IMR-90 (cell line): ENCODE data around the gene NTNG2. TPM values are rescaled to one million over a fixed set of nuclear protein-coding genes. Genes with fewer than 3 reads are reported as not detected.

Experiments
- ATAC-seq: fragments of 200-7000 bp; cut with Tn5 transposase; 2 replicates; pipeline ENCODE4 v1.9.1; 2020; ENCODE audit warnings: low read depth, mild to moderate bottlenecking, moderate library complexity
- BruUV-seq: library from RNA; stranded (reverse); fragments of 400-500 nt; replicated peaks from 2 replicates; lab custom pipeline; 2021; lab: Mats Ljungman, UMichigan
- CTCF ChIA-PET: fragments of 300-600 bp; formaldehyde crosslinking; extraction: SDS; loops from one replicate; lab custom pipeline; 2021; ENCODE audit warnings: antibody characterized with exemption; lab: Yijun Ruan, JAX
- POLR2A ChIA-PET: fragments of 300-600 bp; sonication (Branson Sonifier 250); formaldehyde crosslinking; loops from one replicate; lab custom pipeline; 2022; ENCODE audit warnings: antibody characterized with exemption; ENCODE audit not compliant: unreplicated experiment; lab: Charles Lee
- DNase-seq: peaks from one replicate; pipeline ENCODE4 v3.0.0; 2013
- H2AFZ ChIP-seq: replicated peaks from 2 replicates; pipeline ENCODE3; 2013; ENCODE audit warnings: low read length, mild to moderate bottlenecking; ENCODE audit not compliant: poor library complexity
- H2AK5ac ChIP-seq: 2 replicates; pipeline ENCODE4 v1.6.1; 2013; ENCODE audit warnings: low read depth, low read length, inconsistent platforms
- H2AK9ac ChIP-seq: replicated peaks from 2 replicates; pipeline ENCODE3; 2013; ENCODE audit warnings: mild to moderate bottlenecking, low read depth, low read length, moderate library complexity; ENCODE audit not compliant: poor library complexity
- H2BK120ac ChIP-seq: 2 replicates; pipeline ENCODE4 v1.6.1; 2013; ENCODE audit warnings: low read depth, low read length, inconsistent platforms
- H2BK15ac ChIP-seq: 3 replicates; pipeline ENCODE4 v1.6.1; 2013; ENCODE audit warnings: low read depth, low read length, inconsistent platforms
- H2BK20ac ChIP-seq: 2 replicates; pipeline ENCODE4 v1.6.1; 2013; ENCODE audit warnings: low read depth, mild to moderate bottlenecking, inconsistent platforms, low read length, moderate library complexity
- H2BK5ac ChIP-seq: 2 replicates; pipeline ENCODE4 v1.6.1; 2013; ENCODE audit warnings: mild to moderate bottlenecking, low read depth, low read length, inconsistent platforms; ENCODE audit not compliant: poor library complexity, severe bottlenecking
- H3K14ac ChIP-seq: replicated peaks from 2 replicates; pipeline ENCODE4 v1.6.1; 2013; ENCODE audit warnings: low read depth, low read length, inconsistent platforms
- H3K18ac ChIP-seq: 2 replicates; pipeline ENCODE4 v1.6.1; 2013; ENCODE audit warnings: low read depth, low read length, control low read depth
- H3K23ac ChIP-seq: 2 replicates; pipeline ENCODE4 v1.6.1; 2013; ENCODE audit warnings: low read depth, low read length, inconsistent platforms
- H3K27ac ChIP-seq: 2 replicates; pipeline ENCODE4 v1.5.1; 2013; ENCODE audit warnings: mild to moderate bottlenecking, control low read depth, low read length; ENCODE audit not compliant: insufficient read depth
- H3K27me3 ChIP-seq: 2 replicates; pipeline ENCODE4 v1.6.1; 2013; ENCODE audit warnings: low read length; ENCODE audit not compliant: control insufficient read depth, insufficient read depth
- H3K36me3 ChIP-seq: 2 replicates; pipeline ENCODE4 v1.6.1; 2013; ENCODE audit warnings: low read length, mixed read lengths; ENCODE audit not compliant: control insufficient read depth, insufficient read depth
- H3K4ac ChIP-seq: 2 replicates; pipeline ENCODE4 v1.6.1; 2013; ENCODE audit warnings: low read depth, low read length, inconsistent platforms
- H3K4me1 ChIP-seq: 2 replicates; pipeline ENCODE4 v1.6.1; 2013; ENCODE audit warnings: low read length, mixed read lengths; ENCODE audit not compliant: control insufficient read depth, insufficient read depth
- H3K4me2 ChIP-seq: 2 replicates; pipeline ENCODE4 v1.6.1; 2013; ENCODE audit warnings: low read depth, mild to moderate bottlenecking, control low read depth, low read length, moderate library complexity
- H3K4me3 ChIP-seq: 2 replicates; pipeline ENCODE4 v1.5.1; 2013; ENCODE audit warnings: low read depth, mild to moderate bottlenecking, control low read depth, low read length, moderate library complexity; ENCODE audit not compliant: insufficient read depth
- H3K56ac ChIP-seq: 2 replicates; pipeline ENCODE4 v1.6.1; 2013; ENCODE audit warnings: low read length, inconsistent platforms; ENCODE audit not compliant: insufficient read depth; ENCODE audit errors: extremely low read depth
- H3K79me1 ChIP-seq, 2 experiments: 2 replicates each; pipeline ENCODE4 v1.6.1; 2013; ENCODE audit warnings: low read length in 2 of 2, inconsistent platforms in 1 of 2, low read depth in 1 of 2
- H3K9ac ChIP-seq: 2 replicates; pipeline ENCODE4 v1.6.1; 2013; ENCODE audit warnings: low read depth, low read length, control low read depth
- H3K9me1 ChIP-seq: 2 replicates; pipeline ENCODE4 v1.6.1; 2013; ENCODE audit warnings: low read length, inconsistent platforms; ENCODE audit not compliant: insufficient read depth
- H3K9me3 ChIP-seq: 2 replicates; pipeline ENCODE4 v1.6.1; 2013; ENCODE audit warnings: low read length; ENCODE audit not compliant: control insufficient read depth, insufficient read depth
- H4K20me1 ChIP-seq: 2 replicates; pipeline ENCODE4 v1.6.1; 2013; ENCODE audit warnings: low read length, inconsistent platforms; ENCODE audit not compliant: insufficient read depth
- H4K5ac ChIP-seq: 2 replicates; pipeline ENCODE4 v1.6.1; 2013; ENCODE audit warnings: mild to moderate bottlenecking, low read depth, low read length, control low read depth
- H4K8ac ChIP-seq, 2 experiments: 2 replicates each; pipeline ENCODE4 v1.6.1; 2013; ENCODE audit warnings: low read depth in 2 of 2, low read length in 2 of 2, control low read depth in 1 of 2, inconsistent platforms in 1 of 2
- H4K91ac ChIP-seq: 2 replicates; pipeline ENCODE4 v1.6.1; 2013; ENCODE audit warnings: low read depth, low read length, inconsistent platforms; ENCODE audit not compliant: insufficient read depth
- BHLHE40 ChIP-seq: fragments of 150-350 bp; IDR thresholded peaks from 2 replicates; pipeline ENCODE4 v1.6.1; 2016; ENCODE audit warnings: mild to moderate bottlenecking, low read depth, low read length
- CEBPB ChIP-seq: IDR thresholded peaks from 2 replicates; pipeline ENCODE4 v1.6.1; 2012; ENCODE audit warnings: low read depth, low read length, improper control_type of control experiment
- CHD1 ChIP-seq: IDR thresholded peaks from 2 replicates; pipeline ENCODE4 v1.6.1; 2012; ENCODE audit warnings: low read depth, low read length, improper control_type of control experiment
- FOS ChIP-seq: fragments of 150-350 bp; IDR thresholded peaks from 2 replicates; pipeline ENCODE4 v1.6.1; 2016; ENCODE audit warnings: low read depth, low read length
- MAFK ChIP-seq: IDR thresholded peaks from 2 replicates; pipeline ENCODE4 v1.6.1; 2012; ENCODE audit warnings: low read depth, low read length, improper control_type of control experiment
- MAZ ChIP-seq: IDR thresholded peaks from 2 replicates; pipeline ENCODE4 v1.6.1; 2012; ENCODE audit warnings: low read depth, mild to moderate bottlenecking, low read length, improper control_type of control experiment, moderate library complexity, borderline replicate concordance
- MXI1 ChIP-seq: IDR thresholded peaks from 2 replicates; pipeline ENCODE4 v1.6.1; 2012; ENCODE audit warnings: low read depth, mild to moderate bottlenecking, low read length, moderate library complexity, borderline replicate concordance
- NFE2L2 ChIP-seq: fragments of 150-350 bp; IDR thresholded peaks from 2 replicates; pipeline ENCODE4 v1.6.1; 2016; ENCODE audit warnings: low read depth, mild to moderate bottlenecking, low read length
- POLR2A ChIP-seq: IDR thresholded peaks from 2 replicates; pipeline ENCODE4 v1.6.1; 2012; ENCODE audit warnings: mild to moderate bottlenecking, low read depth, low read length
- RAD21 ChIP-seq: IDR thresholded peaks from 2 replicates; pipeline ENCODE4 v1.6.1; 2012; ENCODE audit warnings: low read length, improper control_type of control experiment
- RCOR1 ChIP-seq: IDR thresholded peaks from 2 replicates; pipeline ENCODE4 v1.6.1; 2012; ENCODE audit warnings: mild to moderate bottlenecking, low read length, improper control_type of control experiment; ENCODE audit not compliant: insufficient replicate concordance
- RFX5 ChIP-seq: IDR thresholded peaks from 2 replicates; pipeline ENCODE4 v1.8.0; 2012; ENCODE audit warnings: low read depth, mild to moderate bottlenecking, low read length, moderate library complexity
- SMC3 ChIP-seq: fragments of 150-350 bp; IDR thresholded peaks from 2 replicates; pipeline ENCODE4 v1.6.1; 2016; ENCODE audit warnings: low read depth, mild to moderate bottlenecking, antibody characterized with exemption, low read length, moderate library complexity
- WGBS, 2 experiments: methylation state at CpG; one replicate each; pipeline versions ENCODE4 v1.1.5 to v1.1.7; 2013; ENCODE audit warnings: missing lambda C conversion rate in 2 of 2; ENCODE audit not compliant: insufficient read length in 1 of 2; ENCODE audit errors: extremely low coverage in 2 of 2; 5-methylcytosine and 5-hydroxymethylcytosine counted together
- dilution Hi-C: fragments of 300-500 bp; cut with HindIII; formaldehyde crosslinking; loops from one replicate; pipeline ENCODE4 v1.14.3; 2018; ENCODE audit warnings: low sequenced_read_pairs; ENCODE audit not compliant: unreplicated experiment
- in situ Hi-C: fragments of 300-500 bp; cut with MboI; formaldehyde crosslinking; loops from 3 replicates; pipeline ENCODE4 v1.14.3; 2019; ENCODE audit warnings: low sequenced_read_pairs, inconsistent platforms, mixed read lengths
- intact Hi-C: fragments of 100-400 bp; cut with micrococcal nuclease; formaldehyde crosslinking; loops from 2 replicates; pipeline ENCODE4 v1.10.0; 2022
- polyA plus RNA-seq, 3 experiments: library from polyadenylated mRNA; depleted of rRNA; stranded (reverse); fragments of >200 nt; gene quantifications; 2 replicates each; pipeline ENCODE4 v1.2.3, GENCODE V29; 2012; ENCODE audit warnings: low replicate concordance in 1 of 3
- total RNA-seq: library from RNA; depleted of rRNA; stranded (reverse); fragments of >200 nt; gene quantifications from 2 replicates; pipeline ENCODE4 v1.2.3, GENCODE V29; 2012
- TF ChIP-seq, protein P1 (sequence below): conservative IDR thresholded peaks from 2 replicates; pipeline ENCODE4 v1.5.1; 2012; ENCODE audit warnings: mild to moderate bottlenecking, low read depth, low read length, improper control_type of control experiment
- TF ChIP-seq, protein P2 (sequence below): fragments of 150-350 bp; IDR thresholded peaks from 2 replicates; pipeline ENCODE4 v1.6.1; 2016; ENCODE audit warnings: low read depth, mild to moderate bottlenecking, low read length, moderate library complexity, borderline replicate concordance
- TF ChIP-seq, protein P3 (sequence below): fragments of 150-350 bp; IDR thresholded peaks from 2 replicates; pipeline ENCODE4 v1.6.1; 2017; ENCODE audit warnings: mild to moderate bottlenecking, antibody characterized with exemption, low read length, low read depth

The NTNG2 gene
- total and polyA plus RNA-seq, 2 of the 4 experiments (the other 2 are of a cell fraction): 0.54 to 0.84 TPM

DNA sequence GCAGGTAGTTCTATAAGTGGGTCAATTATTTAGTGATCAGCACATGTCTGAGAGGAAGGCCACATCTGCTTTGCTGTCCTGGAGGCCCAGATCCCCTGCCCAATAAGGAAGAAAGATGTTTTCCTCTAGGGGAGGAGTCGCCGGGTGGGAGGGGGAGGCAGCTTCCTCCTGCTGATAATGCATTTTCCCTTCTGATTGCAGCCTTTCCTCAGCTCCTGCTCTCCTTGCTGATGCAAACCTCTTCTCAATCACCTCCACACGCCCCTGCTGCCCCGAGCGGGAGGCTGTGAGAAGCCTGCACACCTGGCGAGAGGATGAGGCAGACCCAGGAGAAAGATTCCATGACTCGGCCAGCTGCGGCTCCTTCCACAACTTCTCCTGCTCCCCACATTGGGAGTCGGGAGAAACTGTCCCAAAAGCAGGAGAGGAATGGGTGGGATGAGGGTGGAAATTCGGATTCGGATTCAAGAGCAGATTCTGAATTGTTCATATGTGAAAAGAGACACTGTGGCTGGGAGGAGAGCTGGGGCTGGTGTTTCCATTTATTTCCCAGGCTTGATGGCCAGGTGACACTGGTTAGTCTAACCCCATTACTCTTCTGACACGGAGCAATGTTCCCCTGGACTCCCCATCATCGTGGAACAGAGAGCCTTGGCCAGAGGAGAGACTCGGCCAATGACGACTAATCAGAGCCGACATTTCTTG, 6.8 kb upstream of the NTNG2 start:
- Histone ChIP-seq H2BK20ac (no peak overlapping the region), H3K27me3 (peaks cover 93% of the 10 kb centered on the region), H3K9ac (no peak overlapping the region), H4K91ac (no peak overlapping the region), H3K4me3 (no peak overlapping the region), H2BK120ac (no peak overlapping the region), H2AK9ac (no peak overlapping the region), H4K20me1 (no peaks in the 10 kb centered on the region; the same call in 1 of the 2 replicates), H3K27ac (no peak overlapping the region), H3K9me1 (no peaks in the 10 kb centered on the region), H3K9me3 (no peaks in the 10 kb centered on the region), H3K4me2 (no peak overlapping the region), H3K4me1 (no peaks in the 10 kb centered on the region), H4K5ac (no peak overlapping the region), H3K79me1 (no peaks in the 10 kb centered on the region), H3K23ac (no peak overlapping the region), H3K4ac (no peak overlapping the region), H2BK15ac (no peak overlapping the region), H3K18ac (no peak overlapping the region), H2BK5ac (no peak overlapping the region), H3K14ac (no peak overlapping the region), H3K56ac (no peak overlapping the region), H3K36me3 (no peaks in the 10 kb centered on the region), H2AFZ (no peak overlapping the region), H4K8ac (no peak overlapping the region), H2AK5ac (no peak overlapping the region)
- CTCF ChIA-PET: no interaction called here
- POLR2A ChIA-PET: no interaction called here
- ATAC-seq (no peak), DNase-seq (no peak)
- dilution Hi-C loops: no loop called here
- no TSS peak for BruUV-seq
- in situ Hi-C loops: no loop called here
- 45% methylated on average over 2 of the region's 16 CpGs; no CpG with 5 or more reads in 1 of the 2 experiments for WGBS, 2 experiments
- intact Hi-C loops: no loop called here
- TF ChIP-seq RCOR1 (no peak), SMC3 (no peak), CHD1 (no peak), MAZ (no peak), POLR2A (no peak), MAFK (no peak), FOS (no peak), MXI1 (no peak), BHLHE40 (no peak), CEBPB (no peak), RAD21 (no peak), RFX5 (no peak), NFE2L2 (no peak)
- TF ChIP-seq, protein P1, sequence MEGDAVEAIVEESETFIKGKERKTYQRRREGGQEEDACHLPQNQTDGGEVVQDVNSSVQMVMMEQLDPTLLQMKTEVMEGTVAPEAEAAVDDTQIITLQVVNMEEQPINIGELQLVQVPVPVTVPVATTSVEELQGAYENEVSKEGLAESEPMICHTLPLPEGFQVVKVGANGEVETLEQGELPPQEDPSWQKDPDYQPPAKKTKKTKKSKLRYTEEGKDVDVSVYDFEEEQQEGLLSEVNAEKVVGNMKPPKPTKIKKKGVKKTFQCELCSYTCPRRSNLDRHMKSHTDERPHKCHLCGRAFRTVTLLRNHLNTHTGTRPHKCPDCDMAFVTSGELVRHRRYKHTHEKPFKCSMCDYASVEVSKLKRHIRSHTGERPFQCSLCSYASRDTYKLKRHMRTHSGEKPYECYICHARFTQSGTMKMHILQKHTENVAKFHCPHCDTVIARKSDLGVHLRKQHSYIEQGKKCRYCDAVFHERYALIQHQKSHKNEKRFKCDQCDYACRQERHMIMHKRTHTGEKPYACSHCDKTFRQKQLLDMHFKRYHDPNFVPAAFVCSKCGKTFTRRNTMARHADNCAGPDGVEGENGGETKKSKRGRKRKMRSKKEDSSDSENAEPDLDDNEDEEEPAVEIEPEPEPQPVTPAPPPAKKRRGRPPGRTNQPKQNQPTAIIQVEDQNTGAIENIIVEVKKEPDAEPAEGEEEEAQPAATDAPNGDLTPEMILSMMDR: no peak
- TF ChIP-seq, protein P2, sequence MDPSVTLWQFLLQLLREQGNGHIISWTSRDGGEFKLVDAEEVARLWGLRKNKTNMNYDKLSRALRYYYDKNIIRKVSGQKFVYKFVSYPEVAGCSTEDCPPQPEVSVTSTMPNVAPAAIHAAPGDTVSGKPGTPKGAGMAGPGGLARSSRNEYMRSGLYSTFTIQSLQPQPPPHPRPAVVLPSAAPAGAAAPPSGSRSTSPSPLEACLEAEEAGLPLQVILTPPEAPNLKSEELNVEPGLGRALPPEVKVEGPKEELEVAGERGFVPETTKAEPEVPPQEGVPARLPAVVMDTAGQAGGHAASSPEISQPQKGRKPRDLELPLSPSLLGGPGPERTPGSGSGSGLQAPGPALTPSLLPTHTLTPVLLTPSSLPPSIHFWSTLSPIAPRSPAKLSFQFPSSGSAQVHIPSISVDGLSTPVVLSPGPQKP: no peak
- TF ChIP-seq, protein P3, sequence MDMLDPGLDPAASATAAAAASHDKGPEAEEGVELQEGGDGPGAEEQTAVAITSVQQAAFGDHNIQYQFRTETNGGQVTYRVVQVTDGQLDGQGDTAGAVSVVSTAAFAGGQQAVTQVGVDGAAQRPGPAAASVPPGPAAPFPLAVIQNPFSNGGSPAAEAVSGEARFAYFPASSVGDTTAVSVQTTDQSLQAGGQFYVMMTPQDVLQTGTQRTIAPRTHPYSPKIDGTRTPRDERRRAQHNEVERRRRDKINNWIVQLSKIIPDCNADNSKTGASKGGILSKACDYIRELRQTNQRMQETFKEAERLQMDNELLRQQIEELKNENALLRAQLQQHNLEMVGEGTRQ: no peak
